Activated T-helper 1 cell treated with anti-CD3 and anti-CD28 coated beads, Interleukin-12 subunit alpha, Interleukin-12 subunit beta, Interleukin-2, Interleukin-4 antibody, amounts not matched to agents 30 ng/mL and 10 ng/mL and 1 ng/mL, durations not matched to agents 14 hours and 24 hours and 36 hours (primary cell): ENCODE data around the gene DENND2A. TPM values are rescaled to one million over a fixed set of nuclear protein-coding genes. Genes with fewer than 3 reads are reported as not detected.
"Not testable (repeated sequence)": the region's sequence is repeated elsewhere in the genome, so short reads cannot be mapped to it uniquely, and the experiment has no call there.

Source experiments
- DNase-seq: peaks from one replicate; pipeline ENCODE4 v3.0.0; 2021; ENCODE audit warnings: low spot score
- H3K27ac Mint-ChIP-seq: one replicate; pipeline ENCODE4 v1.8.0; 2021; ENCODE audit warnings: mild to moderate bottlenecking, mixed read lengths
- H3K27me3 Mint-ChIP-seq: one replicate; pipeline ENCODE4 v1.8.0; 2022; ENCODE audit warnings: mild to moderate bottlenecking, moderate library complexity, mixed read lengths; ENCODE audit not compliant: insufficient read depth
- H3K36me3 Mint-ChIP-seq: one replicate; pipeline ENCODE4 v1.8.0; 2021; ENCODE audit warnings: low read depth, mixed read lengths
- H3K4me1 Mint-ChIP-seq: one replicate; pipeline ENCODE4 v1.8.0; 2021; ENCODE audit warnings: low read depth, mixed read lengths
- H3K4me3 Mint-ChIP-seq: one replicate; pipeline ENCODE4 v1.8.0; 2021; ENCODE audit warnings: mild to moderate bottlenecking, moderate library complexity, mixed read lengths
- H3K9me3 Mint-ChIP-seq: one replicate; pipeline ENCODE4 v1.8.0; 2021; ENCODE audit warnings: mixed read lengths
- intact Hi-C: fragments of 100-400 bp; cut with micrococcal nuclease; formaldehyde crosslinking; loops from one replicate; pipeline ENCODE4 v1.15.1; 2024
- total RNA-seq: library from RNA; stranded (reverse); gene quantifications from 2 replicates; pipeline ENCODE4 v1.2.3, GENCODE V29; 2022

Gene DENND2A
- total RNA-seq, 1 donor from 2014 or later: not detected

DNA sequence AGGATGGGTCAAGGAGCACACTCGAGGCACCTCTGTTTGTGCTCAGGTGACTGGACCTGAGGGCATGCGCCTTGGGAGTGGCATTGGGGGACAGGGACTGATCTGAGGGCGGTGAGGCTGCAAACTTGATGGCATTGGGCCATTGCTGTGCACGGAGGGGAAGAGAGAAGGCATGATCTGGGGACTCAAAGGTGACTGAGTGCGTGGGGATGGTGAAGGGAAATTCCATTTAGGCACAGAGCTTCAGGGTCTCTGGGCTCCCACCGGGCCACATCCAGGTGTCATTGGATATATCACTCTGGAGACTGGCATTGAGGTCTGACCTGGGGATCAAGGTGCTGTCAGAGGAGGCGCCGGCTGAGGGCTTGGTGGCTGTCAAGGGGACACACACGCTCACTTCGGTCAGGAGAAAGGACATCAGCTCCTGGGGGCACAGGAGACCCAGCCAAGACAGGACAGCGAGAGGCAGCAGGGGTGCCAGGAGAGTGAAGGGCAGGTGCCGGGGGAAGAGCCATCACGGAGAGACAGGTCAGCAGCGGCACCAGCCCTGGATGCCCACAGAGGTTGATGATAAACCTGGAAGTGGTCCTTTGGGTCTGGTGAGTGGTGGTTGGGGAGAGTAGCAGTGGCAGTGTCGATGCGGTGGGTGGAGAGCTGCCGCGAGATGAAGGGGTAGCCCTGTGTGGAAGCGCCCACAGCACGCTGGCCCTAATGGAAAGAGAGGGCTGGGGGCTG lies 37.6 kb upstream of the DENND2A start:
- DNase-seq: no peak
- intact Hi-C loops: no loop called here
- H3K36me3 Mint-ChIP-seq: peaks cover 22% of the 10 kb centered on the region

DNA sequence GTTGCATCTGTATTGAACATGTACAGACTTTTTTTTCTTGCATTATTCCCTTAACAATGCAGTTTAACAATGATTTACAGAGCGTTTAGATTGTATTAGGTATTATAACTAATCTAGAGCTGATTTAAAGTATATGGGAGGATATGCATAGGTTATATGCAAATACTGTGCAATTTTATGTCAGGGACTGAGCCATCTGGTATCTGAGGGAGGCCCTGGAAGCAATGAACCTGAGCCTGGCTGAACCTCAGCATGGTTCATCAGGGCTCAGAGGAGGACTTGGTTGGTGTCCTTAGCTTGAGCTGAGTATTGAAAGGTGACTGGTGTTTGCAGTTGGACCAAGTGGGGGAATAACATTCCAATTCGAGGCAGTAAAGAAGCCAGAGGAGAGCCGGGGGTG lies 36.9 kb upstream of the DENND2A start:
- H3K4me1 Mint-ChIP-seq: peaks cover 22% of the 10 kb centered on the region
- H3K27me3 Mint-ChIP-seq: no peaks in the 10 kb centered on the region
- no peak for DNase-seq
- no peaks in the 10 kb centered on the region for H3K9me3 Mint-ChIP-seq
- H3K36me3 Mint-ChIP-seq: peaks cover 20% of the 10 kb centered on the region
- intact Hi-C loops: no loop called here
- H3K4me3 Mint-ChIP-seq: no peak overlapping the region
- no peak overlapping the region for H3K27ac Mint-ChIP-seq

More for the DNA sequence above, 37.6 kb upstream of the DENND2A start:
- Mint-ChIP-seq H3K9me3 (no peaks in the 10 kb centered on the region), H3K27ac (no peak overlapping the region), H3K27me3 (no peaks in the 10 kb centered on the region), H3K4me3 (no peak overlapping the region), H3K4me1 (peaks cover 22% of the 10 kb centered on the region)

DNA sequence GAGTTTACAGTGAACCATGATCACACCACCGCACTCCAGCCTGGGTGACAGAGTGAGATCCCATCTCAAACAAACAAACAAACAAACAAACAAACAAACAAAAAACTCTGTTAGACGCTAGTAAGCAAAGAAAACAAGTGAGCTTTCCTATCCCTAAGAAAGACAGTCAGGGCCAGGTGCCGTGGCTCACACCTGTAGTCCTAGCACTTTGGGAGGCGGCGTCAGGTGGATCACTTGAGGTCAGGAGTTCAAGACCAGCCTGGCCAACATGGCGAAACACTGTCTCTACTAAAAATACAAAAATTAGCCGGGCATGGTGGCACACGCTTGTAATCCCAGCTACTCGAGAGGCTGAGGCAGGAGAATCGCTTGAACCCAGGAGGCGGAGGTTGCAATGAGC lies 36.3 kb upstream of the DENND2A start:
- Mint-ChIP-seq H3K36me3 (peaks cover 20% of the 10 kb centered on the region), H3K4me1 (peaks cover 27% of the 10 kb centered on the region)
- DNase-seq, H3K4me3 Mint-ChIP-seq, H3K9me3 Mint-ChIP-seq, H3K27ac Mint-ChIP-seq, H3K27me3 Mint-ChIP-seq, intact Hi-C loops: not testable (repeated sequence)

DNA sequence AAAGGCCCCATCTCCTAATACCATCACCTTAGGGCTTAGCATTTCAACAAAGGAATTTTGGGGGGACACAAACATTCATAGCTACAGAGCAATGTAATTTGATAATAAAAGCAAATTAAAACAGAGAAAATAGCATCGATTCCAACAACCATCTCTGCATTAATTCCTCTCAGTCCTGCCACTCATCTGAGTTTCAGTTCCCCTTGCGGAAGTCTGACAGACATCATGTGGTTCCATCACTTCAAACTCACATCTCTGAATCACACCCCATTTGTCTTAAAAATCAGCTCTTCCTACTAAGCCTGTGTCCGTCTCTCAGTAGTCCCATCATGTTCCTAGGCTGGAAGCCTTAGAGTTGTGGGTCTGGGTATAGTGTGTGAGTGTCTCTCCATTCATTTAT lies 35.7 kb upstream of the DENND2A start:
- H3K36me3 Mint-ChIP-seq: peaks cover 20% of the 10 kb centered on the region
- DNase-seq: no peak
- no peak overlapping the region for H3K27ac Mint-ChIP-seq
- no peak overlapping the region for H3K4me3 Mint-ChIP-seq
- intact Hi-C loops: no loop called here
- no peaks in the 10 kb centered on the region for H3K9me3 Mint-ChIP-seq
- no peaks in the 10 kb centered on the region for H3K27me3 Mint-ChIP-seq
- H3K4me1 Mint-ChIP-seq: peaks cover 27% of the 10 kb centered on the region

DNA sequence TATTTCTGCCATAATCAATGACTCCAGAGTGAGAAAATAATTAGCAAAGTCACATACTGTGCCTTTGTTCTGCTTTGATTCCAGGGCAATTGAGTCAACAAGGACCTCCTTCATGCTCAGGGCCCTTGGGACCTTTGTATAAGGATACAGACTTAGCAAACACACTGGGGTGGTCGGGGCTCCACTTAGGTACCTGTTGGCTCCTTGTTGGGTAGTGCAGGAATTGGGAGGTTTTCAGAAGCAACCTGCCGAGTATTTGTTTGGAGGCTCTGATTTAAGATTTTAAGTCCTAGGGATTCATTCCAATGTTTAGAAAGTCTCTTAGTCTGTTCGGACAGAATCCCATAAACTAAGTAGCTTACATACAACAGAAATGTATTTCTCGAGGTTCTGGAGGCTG lies 35.1 kb upstream of the DENND2A start:
- DNase-seq: no peak
- Mint-ChIP-seq H3K9me3 (no peaks in the 10 kb centered on the region), H3K36me3 (peaks cover 16% of the 10 kb centered on the region), H3K27ac (no peak overlapping the region), H3K4me1 (peaks cover 27% of the 10 kb centered on the region), H3K27me3 (no peaks in the 10 kb centered on the region), H3K4me3 (no peak overlapping the region)
- intact Hi-C loops: no loop called here

DNA sequence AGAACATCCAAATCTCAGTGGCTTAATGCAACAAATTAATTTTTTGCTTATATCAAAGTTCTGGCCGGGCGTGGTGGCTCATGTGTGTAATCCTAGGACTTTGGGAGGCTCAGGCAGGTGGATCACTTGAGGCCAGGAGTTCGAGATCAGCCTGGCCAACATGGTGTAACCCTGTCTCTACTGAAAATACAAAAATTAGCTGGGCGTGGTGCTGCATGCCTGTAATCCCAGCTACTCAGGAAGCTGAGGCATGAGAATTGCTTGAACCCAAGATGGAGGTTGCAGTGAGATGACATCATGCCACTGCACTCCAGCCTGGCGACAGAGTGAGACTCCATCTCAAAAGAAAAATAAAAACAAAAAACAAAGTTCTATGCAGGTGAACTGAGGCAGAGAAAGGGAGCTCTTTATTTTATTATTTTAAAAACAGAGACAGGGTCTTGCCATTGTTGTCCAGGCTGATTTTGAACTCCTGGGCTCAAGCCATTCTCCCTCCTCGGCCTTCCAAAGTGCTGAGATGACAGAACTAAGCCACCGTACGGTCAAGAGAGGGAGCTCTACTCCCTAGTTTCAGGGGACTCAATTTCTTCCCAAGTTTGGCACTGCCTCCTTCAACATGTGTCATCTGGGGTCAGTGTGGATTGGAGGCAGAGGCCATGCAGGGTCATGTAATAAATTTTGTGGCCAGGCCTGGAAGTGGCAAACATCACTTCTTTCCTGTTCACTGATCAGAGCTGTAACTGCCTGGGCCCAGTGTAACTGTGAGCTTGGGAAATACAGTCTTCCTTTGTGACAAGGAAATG lies 34.5 kb upstream of the DENND2A start:
- Mint-ChIP-seq H3K4me1 (peaks cover 27% of the 10 kb centered on the region), H3K4me3 (peak overlapping the region; percentile 88), H3K9me3 (no peaks in the 10 kb centered on the region), H3K27me3 (no peaks in the 10 kb centered on the region), H3K27ac (no peak overlapping the region), H3K36me3 (peaks cover 15% of the 10 kb centered on the region)
- intact Hi-C loops: loop anchor here (5.0 kb wide), 2 partner anchors 198 to 443 kb away; partner anchors contain the start of gene MKRN1
- no peak for DNase-seq

DNA sequence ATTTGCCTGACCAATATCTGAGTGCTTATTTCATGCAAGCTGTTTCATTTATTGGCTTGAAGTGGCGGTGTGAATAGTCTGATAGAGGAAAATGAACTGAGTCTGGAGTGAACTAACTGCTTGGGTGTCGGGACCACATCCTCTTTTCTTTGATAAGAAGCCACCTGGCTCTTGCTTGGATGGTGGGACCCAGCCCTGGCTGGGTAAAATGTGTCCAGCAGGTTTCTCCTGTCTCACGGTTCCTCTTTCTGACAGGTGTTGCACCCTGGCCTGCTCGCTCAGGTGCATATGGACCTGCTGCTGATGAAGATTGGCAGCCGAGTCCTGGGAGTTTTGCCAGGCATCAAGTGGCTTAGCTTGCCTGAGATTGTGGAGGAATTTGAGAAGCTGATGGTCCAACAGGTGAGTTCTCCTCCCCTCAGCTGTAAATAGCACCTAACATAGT lies 33.8 kb upstream of the DENND2A start:
- no peak overlapping the region for H3K27ac Mint-ChIP-seq
- peaks cover 15% of the 10 kb centered on the region for H3K36me3 Mint-ChIP-seq
- peak overlapping the region; percentile 88 for H3K4me3 Mint-ChIP-seq
- H3K27me3 Mint-ChIP-seq: no peaks in the 10 kb centered on the region
- H3K4me1 Mint-ChIP-seq: peaks cover 27% of the 10 kb centered on the region
- no peak for DNase-seq
- intact Hi-C loops: loop anchor here (5.0 kb wide), 2 partner anchors 197 to 442 kb away; partner anchors contain the start of gene MKRN1
- no peaks in the 10 kb centered on the region for H3K9me3 Mint-ChIP-seq

DNA sequence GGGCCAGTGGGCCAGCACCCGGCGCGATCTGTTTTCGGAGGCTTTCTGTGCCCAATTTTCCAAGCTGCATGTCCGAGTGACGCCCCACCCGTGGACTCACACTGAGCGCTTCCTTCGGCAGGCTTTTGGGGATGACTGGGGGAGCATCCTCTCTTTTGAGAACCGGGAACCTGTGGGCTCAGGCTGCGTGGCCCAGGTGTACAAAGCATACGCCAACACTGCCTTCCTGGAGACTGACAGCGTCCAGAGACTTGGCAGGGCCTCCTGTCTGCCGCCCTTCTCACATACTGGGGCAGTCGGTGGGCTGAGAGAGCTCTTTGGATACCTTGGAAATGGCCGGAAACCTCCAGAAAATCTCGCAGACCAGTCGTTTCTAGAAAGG lies 33.2 kb upstream of the DENND2A start:
- H3K4me1 Mint-ChIP-seq: peaks cover 27% of the 10 kb centered on the region
- H3K36me3 Mint-ChIP-seq: peaks cover 12% of the 10 kb centered on the region
- peak overlapping the region; percentile 89 for H3K27ac Mint-ChIP-seq
- no peaks in the 10 kb centered on the region for H3K9me3 Mint-ChIP-seq
- H3K4me3 Mint-ChIP-seq: peak overlapping the region; percentile 88
- peaks cover under 1% of the 10 kb centered on the region for H3K27me3 Mint-ChIP-seq
- intact Hi-C loops: loop anchor here (1.0 to 5.0 kb wide), 5 partner anchors 23 to 1065 kb away; partner anchors contain the start of genes MKRN1, NDUFB2 and SSBP1
- no peak for DNase-seq

DNA sequence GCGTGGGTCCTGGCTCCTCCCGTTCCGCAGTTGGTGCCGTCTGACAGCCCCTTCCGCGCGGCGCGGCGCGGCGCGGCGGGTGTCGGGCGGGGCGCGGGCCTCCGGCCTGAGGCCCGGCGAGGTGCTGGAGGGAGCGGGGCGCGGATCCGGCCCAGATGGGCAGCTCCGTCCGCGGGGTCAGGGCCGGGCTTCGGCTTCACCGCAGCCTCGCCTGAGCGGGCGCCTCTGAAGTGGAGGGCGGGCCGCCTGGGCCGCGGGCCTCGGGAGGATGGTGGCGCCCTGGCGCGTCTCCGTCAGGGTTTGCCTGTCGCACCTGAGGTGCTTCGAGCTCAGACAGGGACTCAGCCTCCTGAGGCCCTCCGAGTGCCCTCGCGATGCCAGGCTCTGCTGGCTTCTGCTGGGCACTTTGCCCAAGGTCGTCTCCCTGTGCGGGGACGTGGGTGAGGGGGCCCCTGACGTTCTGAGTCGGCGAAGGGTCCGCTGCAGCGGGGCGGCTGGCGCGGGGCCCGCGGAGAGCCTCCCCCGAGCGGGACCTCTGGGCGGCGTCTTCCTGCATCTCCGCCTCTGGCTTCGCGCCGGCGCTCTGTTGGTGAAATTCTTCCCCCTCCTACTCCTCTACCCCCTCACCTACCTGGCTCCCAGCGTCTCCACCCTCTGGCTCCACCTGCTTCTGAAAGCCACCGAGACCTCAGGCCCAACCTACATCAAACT lies 32.6 kb upstream of the DENND2A start:
- intact Hi-C loops: loop anchor here (1.0 to 5.0 kb wide), 5 partner anchors 23 to 1066 kb away; partner anchors contain the start of genes MKRN1, NDUFB2 and SSBP1
- Mint-ChIP-seq H3K4me1 (peaks cover 27% of the 10 kb centered on the region), H3K27me3 (peaks cover 2% of the 10 kb centered on the region), H3K27ac (peak overlapping the region; percentile 89), H3K9me3 (no peaks in the 10 kb centered on the region), H3K36me3 (peaks cover 8% of the 10 kb centered on the region), H3K4me3 (peak overlapping the region; percentile 88)
- peak; percentile 56 for DNase-seq

DNA sequence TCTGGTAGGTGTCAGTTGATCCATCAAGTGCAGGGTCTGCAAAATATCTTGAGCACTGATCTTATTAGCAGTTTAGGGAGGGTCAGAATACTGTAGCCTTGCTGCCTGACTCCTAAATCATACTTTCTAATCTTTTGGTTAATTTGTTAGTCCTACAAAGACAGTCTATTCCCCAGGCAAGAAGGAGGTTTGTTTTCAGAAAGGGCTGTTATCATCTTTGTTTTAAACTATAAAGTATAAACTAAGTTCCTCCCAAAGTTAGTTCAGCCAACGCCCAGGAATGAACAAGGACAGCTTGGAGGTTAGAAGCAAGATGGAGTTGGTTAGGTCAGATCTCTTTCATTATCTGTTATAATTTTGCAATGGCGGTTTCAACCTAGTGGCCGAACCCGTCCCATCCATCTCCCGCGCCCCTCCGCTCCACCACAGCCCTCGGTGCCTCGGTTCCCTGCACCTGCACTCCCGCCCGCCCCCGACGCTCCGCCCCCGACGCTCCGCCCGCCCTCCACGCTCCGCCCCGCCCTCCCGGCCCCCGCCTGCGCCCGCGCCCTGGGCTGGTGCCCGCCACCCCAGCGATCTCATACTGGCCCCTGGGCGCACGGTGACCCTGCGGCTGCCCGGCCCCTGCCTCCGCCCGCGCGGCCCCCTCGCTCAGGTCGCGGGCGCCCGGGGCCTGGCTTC lies 31.9 kb upstream of the DENND2A start, which contains the start of gene ADCK2:
TSS of gene ADCK2 (plus strand) at position 564 of the 681 bp plus-strand sequence. CDS start 386 bp downstream, outside the sequence.
- intact Hi-C loops: loop anchor here (1.0 to 5.0 kb wide), 5 partner anchors 24 to 1066 kb away; partner anchors contain the start of genes MKRN1, NDUFB2 and SSBP1
- H3K36me3 Mint-ChIP-seq: peaks cover 2% of the 10 kb centered on the region

DNA sequence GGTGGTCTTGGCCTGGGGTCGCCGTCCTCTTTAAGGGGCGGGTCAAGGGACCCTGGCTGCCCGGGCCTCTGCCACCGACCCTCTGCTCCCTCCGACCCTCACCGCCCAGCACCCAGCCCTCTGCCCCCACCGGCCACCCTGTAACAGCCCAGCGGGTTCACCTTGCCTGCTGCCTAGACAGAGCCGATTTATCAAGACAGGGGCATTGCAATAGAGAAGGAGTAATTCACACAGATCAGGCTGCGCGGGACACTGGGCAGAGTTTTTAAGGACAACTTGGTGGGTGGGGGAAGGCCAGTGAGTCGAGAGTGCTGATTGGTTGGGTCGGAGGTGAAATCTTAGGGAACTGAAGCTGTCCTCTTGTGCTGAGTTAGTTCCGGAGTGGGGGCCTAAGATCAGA lies 31.4 kb upstream of the DENND2A start:
- H3K4me1 Mint-ChIP-seq: peaks cover 27% of the 10 kb centered on the region
- peaks cover 5% of the 10 kb centered on the region for H3K27me3 Mint-ChIP-seq
- intact Hi-C loops: loop anchor here (2.0 to 5.0 kb wide), 3 partner anchors 195 to 1067 kb away; partner anchors contain the start of genes MKRN1 and SSBP1
- peak overlapping the region; percentile 59 for H3K27ac Mint-ChIP-seq
- DNase-seq: no peak
- H3K4me3 Mint-ChIP-seq: peak overlapping the region; percentile 79
- no peaks in the 10 kb centered on the region for H3K9me3 Mint-ChIP-seq
- peaks cover 2% of the 10 kb centered on the region for H3K36me3 Mint-ChIP-seq

More for the DNA sequence above, 31.9 kb upstream of the DENND2A start, which contains the start of gene ADCK2:
- Mint-ChIP-seq H3K9me3 (no peaks in the 10 kb centered on the region), H3K4me3 (peak within 1 kb of the TSS; percentile 88), H3K27me3 (peaks cover 5% of the 10 kb centered on the region), H3K4me1 (peaks cover 27% of the 10 kb centered on the region), H3K27ac (peak within 1 kb of the TSS; percentile 89)
- DNase-seq: no peak
